Measurements from ENCODE around the gene CYBRD1. TPM values are rescaled to one million over a fixed set of nuclear protein-coding genes. Genes with fewer than 3 reads are reported as not detected.

CYBRD1 gene, protein sequence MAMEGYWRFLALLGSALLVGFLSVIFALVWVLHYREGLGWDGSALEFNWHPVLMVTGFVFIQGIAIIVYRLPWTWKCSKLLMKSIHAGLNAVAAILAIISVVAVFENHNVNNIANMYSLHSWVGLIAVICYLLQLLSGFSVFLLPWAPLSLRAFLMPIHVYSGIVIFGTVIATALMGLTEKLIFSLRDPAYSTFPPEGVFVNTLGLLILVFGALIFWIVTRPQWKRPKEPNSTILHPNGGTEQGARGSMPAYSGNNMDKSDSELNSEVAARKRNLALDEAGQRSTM
- total RNA-seq, result 338 and 514 TPM in 2 replicates

DNA sequence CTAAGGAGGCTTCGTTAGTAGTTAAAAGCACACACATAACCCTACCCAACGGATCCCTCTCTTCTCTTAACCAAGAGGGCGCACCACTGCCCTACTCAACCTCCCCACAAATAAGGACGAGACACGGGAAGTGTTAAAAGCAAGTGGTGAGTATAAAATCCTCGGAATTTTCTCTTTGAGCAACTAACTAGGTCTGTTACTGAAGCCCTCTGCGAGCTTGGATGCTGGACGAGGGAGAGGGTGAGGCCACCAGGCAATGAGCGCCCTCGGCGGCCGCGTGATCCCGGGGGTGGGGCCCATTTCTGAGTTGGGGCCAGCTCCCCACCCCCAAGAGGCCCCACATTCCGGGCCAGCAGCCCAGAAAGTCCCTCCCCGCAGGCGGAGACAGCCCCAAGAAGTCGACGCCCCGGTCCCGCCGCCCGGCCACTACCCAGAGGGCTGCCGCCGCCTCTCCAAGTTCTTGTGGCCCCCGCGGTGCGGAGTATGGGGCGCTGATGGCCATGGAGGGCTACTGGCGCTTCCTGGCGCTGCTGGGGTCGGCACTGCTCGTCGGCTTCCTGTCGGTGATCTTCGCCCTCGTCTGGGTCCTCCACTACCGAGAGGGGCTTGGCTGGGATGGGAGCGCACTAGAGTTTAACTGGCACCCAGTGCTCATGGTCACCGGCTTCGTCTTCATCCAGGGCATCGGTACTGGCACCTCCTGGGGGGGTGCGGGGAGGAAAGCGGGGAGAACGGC lies at the start of gene CYBRD1:
CYBRD1 (plus strand) TSS at position 423 of the 736 bp plus-strand sequence; CDS start at position 495, 72 bp downstream.
- peak; percentile 95 for DNase-seq (ENCODE audit: insufficient read length, low spot score, missing footprints)
- Histone ChIP-seq H3K36me3 (ENCODE audit: insufficient read depth, low read length) (no peaks in the 10 kb centered on the region), H3K4me1 (ENCODE audit: insufficient read depth, low read length) (peaks cover 11% of the 10 kb centered on the region), H4K20me1 (ENCODE audit: insufficient read depth, low read length) (peaks cover 11% of the 10 kb centered on the region), H3K27ac (ENCODE audit: low read depth, low read length) (peak within 1 kb of the TSS; percentile 67), H3K4me2 (ENCODE audit: insufficient read depth, low read length) (peak within 1 kb of the TSS; percentile 95), H2AFZ (ENCODE audit: low read length) (peak within 1 kb of the TSS; percentile 96), H3K27me3 (ENCODE audit: insufficient read depth, low read length) (no peaks in the 10 kb centered on the region), H3K9me3 (ENCODE audit: low read depth, low read length) (no peaks in the 10 kb centered on the region), H3K79me2 (ENCODE audit: insufficient read depth, low read length) (peaks cover 36% of the 10 kb centered on the region), H3K4me3 (ENCODE audit: insufficient read depth, low read length) (peak within 1 kb of the TSS; percentile 93)
- TF ChIP-seq, protein P1, sequence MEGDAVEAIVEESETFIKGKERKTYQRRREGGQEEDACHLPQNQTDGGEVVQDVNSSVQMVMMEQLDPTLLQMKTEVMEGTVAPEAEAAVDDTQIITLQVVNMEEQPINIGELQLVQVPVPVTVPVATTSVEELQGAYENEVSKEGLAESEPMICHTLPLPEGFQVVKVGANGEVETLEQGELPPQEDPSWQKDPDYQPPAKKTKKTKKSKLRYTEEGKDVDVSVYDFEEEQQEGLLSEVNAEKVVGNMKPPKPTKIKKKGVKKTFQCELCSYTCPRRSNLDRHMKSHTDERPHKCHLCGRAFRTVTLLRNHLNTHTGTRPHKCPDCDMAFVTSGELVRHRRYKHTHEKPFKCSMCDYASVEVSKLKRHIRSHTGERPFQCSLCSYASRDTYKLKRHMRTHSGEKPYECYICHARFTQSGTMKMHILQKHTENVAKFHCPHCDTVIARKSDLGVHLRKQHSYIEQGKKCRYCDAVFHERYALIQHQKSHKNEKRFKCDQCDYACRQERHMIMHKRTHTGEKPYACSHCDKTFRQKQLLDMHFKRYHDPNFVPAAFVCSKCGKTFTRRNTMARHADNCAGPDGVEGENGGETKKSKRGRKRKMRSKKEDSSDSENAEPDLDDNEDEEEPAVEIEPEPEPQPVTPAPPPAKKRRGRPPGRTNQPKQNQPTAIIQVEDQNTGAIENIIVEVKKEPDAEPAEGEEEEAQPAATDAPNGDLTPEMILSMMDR (IDR thresholded peaks at IDR 0.05; ENCODE audit: extremely low read depth, low read depth, low read length), result peak; percentile 5

DNA sequence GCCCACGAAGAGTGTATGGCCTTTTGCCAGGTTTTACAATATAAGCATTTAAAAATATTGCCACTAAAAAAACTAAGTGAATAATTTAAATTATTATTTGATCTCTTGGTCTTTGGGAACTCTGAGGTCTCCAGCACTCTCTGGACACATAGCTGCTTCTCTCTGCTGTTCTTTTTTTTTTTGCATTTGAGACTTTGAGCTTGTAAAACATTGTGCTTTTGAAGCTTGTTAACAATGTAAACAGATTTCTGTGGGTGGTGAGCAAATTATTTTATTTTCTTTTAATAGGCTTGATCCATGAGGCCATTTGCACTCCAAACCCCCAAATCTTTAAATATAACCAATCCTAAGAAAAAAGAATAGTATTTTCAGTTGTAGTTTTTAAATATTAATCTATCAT lies 46.3 kb upstream of the CYBRD1 start:
- peaks cover 29% of the 10 kb centered on the region for H3K36me3 ChIP-seq (ENCODE audit: insufficient read depth, low read length)
- no peak overlapping the region for H3K4me2 ChIP-seq (ENCODE audit: insufficient read depth, low read length)
- no peak overlapping the region for H3K27ac ChIP-seq (ENCODE audit: low read depth, low read length)
- TF ChIP-seq, protein P1 (IDR thresholded peaks at IDR 0.05; ENCODE audit: extremely low read depth, low read depth, low read length), result no peak
- H3K27me3 ChIP-seq (ENCODE audit: insufficient read depth, low read length), result no peaks in the 10 kb centered on the region
- no peak overlapping the region for H2AFZ ChIP-seq (ENCODE audit: low read length)
- H3K4me1 ChIP-seq (ENCODE audit: insufficient read depth, low read length), result peaks cover 9% of the 10 kb centered on the region
- no peaks in the 10 kb centered on the region for H3K9me3 ChIP-seq (ENCODE audit: low read depth, low read length)
- no peaks in the 10 kb centered on the region for H3K79me2 ChIP-seq (ENCODE audit: insufficient read depth, low read length)
- no peak overlapping the region for H3K4me3 ChIP-seq (ENCODE audit: insufficient read depth, low read length)
- DNase-seq (ENCODE audit: insufficient read length, low spot score, missing footprints), result peak; percentile 5
- H4K20me1 ChIP-seq (ENCODE audit: insufficient read depth, low read length), result no peaks in the 10 kb centered on the region

DNA sequence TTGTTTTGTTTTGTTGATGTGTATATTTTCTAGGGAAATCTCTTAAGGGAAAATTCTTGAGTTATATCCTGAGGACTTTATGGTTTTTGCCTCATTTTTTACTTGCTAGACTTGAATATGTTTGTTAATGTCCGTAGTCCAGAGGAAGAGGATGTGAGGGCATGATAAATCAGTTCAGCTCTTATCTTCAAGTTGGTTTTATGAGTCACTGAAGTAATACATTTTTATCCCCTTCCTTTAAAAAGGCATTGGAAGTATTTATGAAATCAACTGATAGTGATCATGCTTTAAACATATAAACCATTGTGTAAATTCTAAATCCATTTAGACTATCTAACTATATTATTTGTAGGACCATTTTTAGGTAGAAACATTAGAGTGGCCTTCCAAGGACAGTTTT lies 43.9 kb upstream of the CYBRD1 start:
- H3K36me3 ChIP-seq (ENCODE audit: insufficient read depth, low read length), result peaks cover 30% of the 10 kb centered on the region
- no peaks in the 10 kb centered on the region for H4K20me1 ChIP-seq (ENCODE audit: insufficient read depth, low read length)
- no peaks in the 10 kb centered on the region for H3K9me3 ChIP-seq (ENCODE audit: low read depth, low read length)
- H3K4me2 ChIP-seq (ENCODE audit: insufficient read depth, low read length), result peak overlapping the region; percentile 5
- TF ChIP-seq, protein P1 (IDR thresholded peaks at IDR 0.05; ENCODE audit: extremely low read depth, low read depth, low read length), result no peak
- peaks cover 9% of the 10 kb centered on the region for H3K4me1 ChIP-seq (ENCODE audit: insufficient read depth, low read length)
- H3K4me3 ChIP-seq (ENCODE audit: insufficient read depth, low read length), result no peak overlapping the region
- H3K27me3 ChIP-seq (ENCODE audit: insufficient read depth, low read length), result no peaks in the 10 kb centered on the region
- no peak overlapping the region for H2AFZ ChIP-seq (ENCODE audit: low read length)
- no peak for DNase-seq (ENCODE audit: insufficient read length, low spot score, missing footprints)
- no peak overlapping the region for H3K27ac ChIP-seq (ENCODE audit: low read depth, low read length)
- H3K79me2 ChIP-seq (ENCODE audit: insufficient read depth, low read length), result no peaks in the 10 kb centered on the region

Measured in osteoblast (primary cell).